HG03108 (cell line): ENCODE measurements around the gene FHIT.
A peak's percentile ranks its signal among the peaks of the same experiment; 100 is the strongest.

Source experiments
- ATAC-seq: cut with Tn5 transposase; IDR thresholded peaks from one replicate; pipeline ENCODE4 v1.9.1; 2021; ENCODE audit warnings: moderate library complexity; ENCODE audit not compliant: unreplicated experiment

The FHIT gene

DNA sequence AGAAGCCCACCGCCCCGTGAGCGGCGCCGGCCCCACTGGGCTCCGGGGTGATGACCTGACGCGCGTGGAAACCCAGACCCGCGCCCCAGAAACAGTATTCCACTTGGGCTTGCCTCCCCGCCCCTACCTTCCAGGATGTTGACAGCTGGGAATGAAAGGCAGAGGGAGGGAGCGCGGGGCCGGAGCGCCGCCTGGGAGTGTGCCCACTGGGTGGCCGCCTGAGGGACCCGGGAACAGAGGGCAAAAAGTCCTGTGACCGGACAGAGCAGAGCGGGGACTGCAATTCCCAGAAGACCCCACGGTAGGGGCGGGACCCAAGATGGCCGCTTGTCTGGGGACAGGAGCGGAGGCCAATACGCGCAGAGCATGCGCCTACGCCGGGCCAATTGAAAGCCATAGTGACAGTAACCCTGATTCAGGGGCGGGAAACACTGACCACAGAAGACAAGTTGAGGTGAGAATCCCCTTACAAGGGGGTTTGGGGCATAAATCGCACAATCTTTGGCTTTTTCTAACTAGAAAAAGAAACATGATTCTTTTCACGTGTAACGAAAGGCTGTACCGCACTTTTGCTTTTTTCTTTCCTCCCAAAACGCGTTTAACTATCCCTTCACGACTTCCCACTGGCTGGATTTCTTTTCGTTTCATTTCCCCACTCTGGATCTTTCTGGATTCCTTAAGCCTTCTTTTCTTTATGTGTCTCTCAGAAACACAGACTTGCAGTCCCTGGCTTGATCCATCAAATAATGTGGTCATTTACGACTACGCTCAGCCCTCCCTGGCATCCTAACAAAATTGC is at the start of gene FHIT:
FHIT (minus strand) TSS at position 279 of the 799 bp plus-strand sequence.
- ATAC-seq = peak; percentile 94

DNA sequence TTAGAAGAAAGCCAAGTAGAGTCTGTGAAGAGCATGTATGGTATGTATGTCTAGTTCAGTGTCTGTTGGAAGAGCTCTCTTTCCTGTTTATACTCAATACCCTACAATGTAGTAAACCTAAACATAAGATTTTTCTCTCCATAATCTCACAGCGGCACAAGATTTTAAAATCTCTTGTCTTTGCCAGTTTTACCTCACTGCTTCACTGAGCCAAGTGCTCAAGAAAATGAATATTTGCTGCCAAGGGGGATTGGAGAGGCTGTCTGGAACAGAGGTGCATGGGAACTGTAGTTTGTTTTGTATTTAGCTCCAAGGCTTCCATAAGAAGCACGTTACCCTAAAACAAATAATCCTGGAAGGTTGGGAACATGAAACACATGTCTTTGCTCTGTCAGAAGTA is 49.5 kb upstream of the FHIT start:
- no peak for ATAC-seq

DNA sequence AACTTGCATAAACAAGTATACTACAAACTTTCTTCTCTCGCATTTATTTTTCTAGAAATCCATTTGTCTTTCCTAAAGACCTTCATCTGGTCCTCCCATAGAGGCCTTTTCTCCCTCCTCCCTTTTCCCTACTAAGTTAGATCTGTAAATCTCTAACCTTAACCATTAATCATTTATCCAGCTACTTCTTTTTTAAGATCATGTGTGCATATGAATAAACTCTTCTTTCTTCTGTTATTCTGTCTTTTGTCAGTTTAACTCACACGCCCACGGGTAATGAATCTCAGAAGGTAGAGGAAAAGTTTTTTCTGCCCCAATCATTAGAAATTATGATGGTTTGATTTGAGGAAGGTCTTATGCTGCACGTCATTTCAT is 48.7 kb upstream of the FHIT start:
- no peak for ATAC-seq

DNA sequence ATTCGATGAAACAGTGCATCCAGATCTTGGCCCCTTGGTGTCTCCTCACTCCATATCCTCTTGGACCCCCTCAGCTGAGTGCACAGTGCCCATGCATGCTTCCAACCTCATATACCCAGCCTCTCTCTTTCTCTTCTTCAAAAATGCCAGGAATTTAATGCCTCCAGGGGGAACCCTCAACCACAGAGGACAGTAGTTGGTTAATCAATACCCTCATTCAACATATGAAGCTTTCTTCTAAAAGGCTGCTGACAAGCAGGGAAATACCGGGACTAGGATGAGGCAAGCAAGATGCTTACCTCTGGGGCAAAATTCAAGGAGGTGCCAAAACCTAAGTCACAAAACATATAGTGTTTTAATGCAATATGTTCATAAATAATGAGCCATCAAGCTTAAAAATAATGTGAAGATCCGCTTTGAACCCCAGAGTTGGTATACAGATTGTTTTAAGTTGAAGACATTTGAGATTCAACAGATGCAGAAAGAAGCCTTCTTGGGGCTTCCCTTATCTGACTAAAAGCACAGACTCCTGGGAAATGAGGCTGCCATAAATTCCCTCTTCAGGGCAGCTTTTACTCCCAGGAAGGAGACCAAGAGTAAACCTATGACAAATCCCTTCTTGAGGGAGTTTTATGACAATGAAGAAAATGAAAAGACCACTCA is 48.2 kb upstream of the FHIT start:
- no peak for ATAC-seq

DNA sequence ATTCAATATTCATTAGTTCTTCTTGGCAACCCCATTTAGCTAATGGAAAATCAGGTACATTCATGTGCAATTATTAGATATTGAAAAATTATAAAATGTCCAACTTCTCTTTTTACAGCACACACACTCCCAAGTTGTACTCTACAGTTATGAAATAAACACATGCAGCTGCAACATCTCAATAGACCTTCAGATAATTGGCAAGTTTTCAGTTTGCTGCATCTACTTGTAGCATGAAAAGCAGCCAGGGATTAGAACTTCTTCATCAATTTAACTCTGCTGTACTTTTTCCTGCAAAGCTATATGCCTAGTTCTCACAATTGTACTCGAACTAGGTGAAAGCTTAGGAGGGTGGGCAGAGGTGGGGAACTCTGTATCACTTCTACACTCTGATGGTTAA is 46.6 kb upstream of the FHIT start:
- no peak for ATAC-seq

DNA sequence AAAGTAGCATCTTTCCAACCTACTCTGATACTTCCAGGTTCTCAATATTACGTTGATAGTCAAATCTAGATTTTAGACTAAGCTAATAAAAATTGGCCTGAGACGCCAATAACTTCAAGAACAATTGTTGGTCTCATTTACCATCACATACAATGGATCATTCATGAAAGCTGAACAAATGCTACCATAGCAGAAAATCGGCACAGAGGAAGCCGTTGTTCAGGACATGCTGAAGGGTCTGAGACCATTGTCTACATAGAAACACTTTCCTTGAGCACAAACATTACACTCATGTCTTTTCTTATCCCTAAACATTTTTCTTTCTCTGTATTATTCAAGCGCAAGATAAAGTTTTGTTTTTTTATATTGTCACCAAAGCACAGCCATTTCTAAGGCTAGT is 37.2 kb upstream of the FHIT start:
- no peak for ATAC-seq

DNA sequence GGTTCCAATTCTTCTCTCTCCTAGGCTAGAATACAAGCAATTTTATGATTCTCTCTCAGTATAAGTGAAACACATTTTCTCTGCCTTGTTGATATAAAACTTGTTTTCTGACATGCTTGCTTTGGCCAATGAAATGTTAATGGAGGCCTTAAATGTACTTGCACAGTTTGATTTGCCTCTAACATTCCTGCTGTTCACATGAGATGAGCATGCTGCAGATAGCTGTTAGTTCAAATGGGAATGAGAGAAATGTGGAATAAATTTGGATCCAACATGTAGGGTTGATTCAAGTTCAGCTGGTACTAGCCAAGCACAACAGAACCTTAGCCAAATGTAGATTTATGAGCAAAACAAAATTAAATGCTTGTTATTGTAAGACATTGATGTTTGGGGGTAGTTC is 32.6 kb upstream of the FHIT start:
- no peak for ATAC-seq

DNA sequence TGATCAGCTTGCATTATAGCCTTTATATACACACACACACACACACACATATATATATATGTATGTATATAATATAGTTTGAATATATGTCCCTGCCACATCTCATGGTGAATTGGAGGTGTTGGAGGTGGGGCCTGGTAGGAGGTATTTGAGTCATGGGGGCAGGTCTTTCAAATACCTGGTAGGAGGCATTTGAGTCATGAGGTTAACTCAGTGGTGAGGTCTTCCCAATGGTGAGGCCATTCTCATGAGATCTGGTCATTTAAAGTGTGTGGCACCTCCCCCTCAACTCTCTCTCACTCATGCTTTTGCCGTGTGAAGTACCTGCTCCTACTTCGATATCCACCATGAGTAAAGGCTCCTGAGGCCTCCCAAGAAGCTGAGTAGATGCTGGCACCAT is 27.5 kb upstream of the FHIT start:
- ATAC-seq = no peak

DNA sequence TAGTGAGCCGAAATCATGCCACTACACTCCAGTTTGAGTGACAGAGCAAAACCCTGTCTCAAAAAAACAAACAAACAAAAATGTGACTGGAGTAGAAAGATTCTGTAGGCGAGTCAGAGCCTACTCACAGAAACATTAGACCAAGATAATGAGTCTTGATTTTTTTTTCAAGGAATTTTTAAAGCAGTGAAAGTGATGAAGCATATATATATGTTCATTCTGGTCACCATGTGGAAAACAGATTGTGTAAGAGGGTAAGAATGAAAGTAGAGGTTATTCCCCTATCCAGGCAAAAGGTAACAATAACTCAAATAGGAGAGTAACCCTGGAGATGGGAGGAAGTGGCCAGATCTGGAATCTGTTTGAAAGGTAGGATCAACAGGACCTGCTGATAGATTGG is 26.2 kb upstream of the FHIT start:
- ATAC-seq = no peak

DNA sequence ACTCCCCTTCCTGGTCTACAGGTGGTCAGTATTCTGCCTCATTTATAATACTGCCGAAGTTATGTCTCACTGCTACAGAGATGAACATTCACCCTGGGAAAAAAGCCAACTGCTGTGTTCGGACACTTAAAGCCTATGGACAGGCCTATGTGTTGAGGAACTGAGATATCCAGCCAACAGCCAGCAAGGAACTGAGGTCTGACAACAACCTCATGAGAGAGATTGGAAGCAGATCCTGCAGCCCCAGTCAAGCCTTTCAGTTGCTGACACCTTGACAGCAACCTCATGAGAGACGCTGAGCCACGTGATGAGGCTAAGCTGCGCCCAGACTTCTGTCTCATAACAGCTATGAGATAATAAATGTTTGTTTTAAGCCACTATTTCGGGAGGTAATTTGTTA is 18.2 kb upstream of the FHIT start:
- no peak for ATAC-seq

DNA sequence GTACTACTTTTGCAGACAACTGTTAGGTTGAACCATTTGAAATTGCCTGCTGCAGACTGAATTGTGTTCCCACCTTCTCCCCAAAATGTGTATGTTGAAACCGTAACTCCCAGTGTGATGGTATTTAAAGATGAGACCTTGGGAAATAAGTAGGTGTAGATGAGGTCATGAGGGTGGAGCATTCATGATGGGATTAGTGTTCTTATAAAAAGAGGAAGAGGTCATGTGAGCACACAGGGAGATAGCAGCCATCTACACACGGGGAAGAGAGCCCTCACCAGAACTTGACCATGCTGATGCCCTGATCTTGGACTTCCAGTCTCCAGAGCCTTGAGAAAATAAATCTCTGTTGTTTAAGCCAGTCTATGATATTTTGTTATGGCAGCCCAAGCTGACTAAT is 17.4 kb upstream of the FHIT start:
- ATAC-seq = no peak

DNA sequence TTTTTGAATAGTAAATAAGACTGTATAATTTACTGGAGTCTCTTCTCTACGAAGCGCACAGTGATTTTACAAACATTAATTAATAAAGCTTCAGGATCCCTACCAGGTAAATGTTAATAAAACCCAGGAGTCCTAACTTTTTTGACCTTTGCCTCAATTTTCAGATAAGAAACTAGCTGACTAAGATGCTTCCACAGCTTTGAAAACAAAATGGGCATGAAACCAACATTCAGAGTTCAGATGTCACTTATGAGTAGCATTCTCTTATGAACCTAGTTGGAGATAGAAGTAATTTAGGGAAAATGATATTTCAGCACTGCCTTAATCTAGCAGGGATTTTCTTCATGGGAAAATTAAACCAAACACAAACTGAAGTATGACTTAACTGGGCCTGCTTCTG is 13.0 kb upstream of the FHIT start:
- no peak for ATAC-seq

DNA sequence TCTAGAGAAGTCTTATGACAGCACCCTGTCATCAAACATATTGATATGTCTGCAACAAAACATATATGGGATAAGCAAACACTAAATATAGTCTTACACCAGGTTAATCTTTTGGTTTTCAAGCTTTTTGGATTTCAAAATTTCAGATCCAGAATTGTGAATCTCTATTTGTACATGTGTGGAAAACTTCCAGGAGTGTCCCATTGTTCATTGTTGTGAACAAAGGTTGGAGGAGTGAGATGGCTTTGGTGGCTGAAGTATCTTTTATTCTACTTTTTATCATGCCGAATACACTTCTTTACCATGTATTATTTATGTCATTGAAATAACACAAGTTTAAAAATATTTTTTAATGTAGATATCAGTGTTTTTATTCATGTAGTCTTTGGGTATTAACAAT is 5.9 kb upstream of the FHIT start:
- no peak for ATAC-seq

DNA sequence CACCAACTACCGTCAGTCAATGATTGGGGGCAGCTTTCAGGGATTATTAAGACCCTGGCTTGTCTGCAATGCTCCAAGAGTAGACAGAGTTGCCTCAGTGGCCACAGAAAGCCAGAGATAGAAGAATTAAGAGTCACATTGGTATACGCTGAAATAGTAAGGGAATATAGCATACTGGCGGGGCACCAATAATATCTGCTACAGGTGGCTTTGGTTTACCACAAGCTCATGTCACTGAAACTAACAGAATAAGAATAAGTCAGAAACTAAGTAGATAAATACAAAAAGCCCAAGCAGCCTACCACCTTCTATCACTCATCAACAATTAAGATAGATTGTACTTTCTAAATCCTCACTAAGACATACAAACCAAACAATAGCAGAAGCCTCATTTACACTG is 2.5 kb upstream of the FHIT start:
- ATAC-seq = no peak

DNA sequence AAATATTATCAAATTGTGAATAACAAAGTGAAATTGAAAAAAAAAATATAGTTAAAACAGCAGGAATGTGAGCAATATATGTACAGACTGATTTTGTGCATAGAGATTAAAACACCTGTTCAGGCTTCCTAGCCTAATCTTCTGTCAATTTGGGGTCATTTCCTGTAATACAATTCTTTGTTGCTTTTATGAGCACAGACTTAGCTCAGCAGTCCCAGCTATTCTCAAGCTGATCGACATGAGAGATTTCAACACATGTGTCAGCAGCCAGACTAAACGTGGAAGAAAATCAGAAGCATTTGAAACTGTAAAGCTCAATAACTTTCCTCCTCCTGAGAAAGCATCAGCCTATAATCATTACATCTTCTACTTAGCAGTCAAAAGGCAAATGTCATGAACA is 1.6 kb upstream of the FHIT start:
- no peak for ATAC-seq

DNA sequence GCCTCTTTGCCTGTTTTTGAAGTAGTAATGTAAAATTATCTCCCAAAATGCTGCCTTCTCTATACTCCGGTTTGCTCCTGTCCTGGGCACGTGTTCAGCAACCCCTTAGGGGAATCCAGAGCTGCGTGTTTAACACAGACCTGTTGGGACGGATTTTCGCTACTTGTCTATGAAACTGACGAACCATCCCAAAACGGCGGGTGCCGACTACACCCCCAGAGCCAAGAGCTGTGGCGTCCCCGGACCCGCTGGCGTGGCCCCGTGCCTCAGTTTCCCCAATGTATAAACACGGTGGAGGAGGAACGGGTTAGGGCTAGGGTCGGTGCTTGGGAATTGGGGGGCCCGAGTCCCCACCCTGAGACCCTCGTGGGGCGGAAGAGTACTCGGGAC is 473 bp downstream of the FHIT start:
- ATAC-seq = no peak

DNA sequence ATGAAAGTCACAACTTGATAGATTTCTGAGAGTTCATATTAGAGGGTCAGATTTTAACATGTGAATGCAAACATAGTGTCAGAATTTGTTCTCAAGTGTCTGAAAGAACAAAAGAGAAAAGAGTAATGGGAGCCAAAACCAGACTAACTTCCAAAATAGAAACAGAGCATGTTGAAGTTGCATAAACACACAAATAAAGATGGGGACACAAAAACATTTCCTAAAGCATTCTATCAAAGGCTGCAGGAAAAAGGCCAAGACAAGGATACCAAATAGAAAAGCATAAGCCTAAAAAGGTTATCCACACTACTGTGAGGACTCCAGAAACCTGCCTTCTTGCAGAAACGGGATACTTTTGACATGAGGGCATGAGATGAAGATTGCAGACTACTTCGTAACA is 2.8 kb downstream of the FHIT start:
- ATAC-seq = no peak

DNA sequence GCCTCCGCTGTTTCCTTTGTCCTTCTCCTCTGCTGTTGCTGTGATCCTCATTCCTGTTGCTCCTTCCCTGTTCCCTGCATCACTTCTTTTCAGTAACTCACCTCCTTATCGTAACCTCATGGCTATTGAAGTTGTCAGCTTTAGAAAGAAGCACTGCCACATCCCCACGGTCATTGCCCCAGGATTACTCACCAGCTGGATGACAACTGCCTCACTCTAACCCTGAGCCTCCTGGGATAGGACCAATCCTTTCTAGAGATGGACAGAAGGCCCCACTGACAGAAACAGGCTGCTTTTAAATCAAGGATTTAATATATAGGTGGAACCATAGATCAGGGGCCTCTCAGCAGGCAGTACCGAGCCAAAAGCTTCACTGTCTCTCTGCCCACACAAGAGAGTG is 4.1 kb downstream of the FHIT start:
- no peak for ATAC-seq

DNA sequence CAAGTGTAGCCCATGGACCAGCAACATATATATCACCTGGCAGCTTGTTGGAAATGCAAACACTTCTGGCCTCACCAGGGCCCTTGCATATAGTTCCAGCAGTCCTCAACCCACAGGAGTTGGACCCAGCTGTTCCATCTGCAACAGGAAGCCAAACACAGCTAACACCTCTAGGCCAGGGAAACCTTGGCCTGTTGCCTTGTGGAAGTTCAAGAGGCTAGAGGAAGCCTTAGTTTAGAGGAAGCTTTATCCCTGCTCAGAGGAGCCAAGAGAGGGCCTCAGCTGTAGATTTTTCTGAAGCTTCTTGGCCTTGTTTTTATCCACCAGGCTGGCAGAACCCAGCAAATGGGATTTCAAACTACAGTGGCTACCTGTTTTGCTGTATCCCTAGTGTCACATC is 11.4 kb downstream of the FHIT start:
- no peak for ATAC-seq

DNA sequence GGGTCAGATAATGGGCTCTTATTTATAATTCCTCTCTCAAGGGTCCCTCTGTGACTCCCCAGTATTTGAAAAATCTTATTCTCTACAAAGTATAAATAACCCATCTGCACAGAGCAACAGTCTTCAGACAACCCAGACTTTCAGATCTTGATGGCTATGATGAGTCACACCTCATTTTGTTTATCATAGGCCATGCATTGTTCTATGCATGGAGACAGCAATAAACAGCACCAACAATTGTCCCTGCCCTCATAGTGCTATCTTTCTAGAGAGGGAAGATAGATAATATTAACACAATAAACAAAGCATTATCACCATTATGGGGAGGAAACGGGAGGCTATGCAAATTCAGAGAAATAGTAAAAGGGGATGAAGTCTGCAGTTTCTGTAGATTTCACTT is 13.4 kb downstream of the FHIT start:
- no peak for ATAC-seq

DNA sequence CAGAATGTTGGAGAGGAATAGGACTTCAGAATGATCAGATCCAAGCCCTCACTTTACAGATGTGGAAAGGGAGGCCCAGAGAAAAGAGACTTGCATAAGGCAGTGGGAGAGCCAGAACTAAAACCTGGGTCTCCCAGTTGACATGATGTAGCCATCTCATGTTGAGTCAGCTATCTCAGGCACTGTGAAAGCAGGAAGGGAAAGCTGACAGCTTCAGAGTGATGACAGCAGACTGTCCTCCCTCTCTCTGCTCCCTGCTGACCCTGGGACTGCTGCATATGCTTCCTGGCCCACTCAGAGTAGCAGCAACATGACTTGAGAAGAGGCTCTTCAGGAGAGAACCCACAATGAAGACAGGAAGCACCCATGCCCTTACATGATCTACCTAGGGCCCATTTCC is 14.7 kb downstream of the FHIT start:
- peak; percentile 82 for ATAC-seq

DNA sequence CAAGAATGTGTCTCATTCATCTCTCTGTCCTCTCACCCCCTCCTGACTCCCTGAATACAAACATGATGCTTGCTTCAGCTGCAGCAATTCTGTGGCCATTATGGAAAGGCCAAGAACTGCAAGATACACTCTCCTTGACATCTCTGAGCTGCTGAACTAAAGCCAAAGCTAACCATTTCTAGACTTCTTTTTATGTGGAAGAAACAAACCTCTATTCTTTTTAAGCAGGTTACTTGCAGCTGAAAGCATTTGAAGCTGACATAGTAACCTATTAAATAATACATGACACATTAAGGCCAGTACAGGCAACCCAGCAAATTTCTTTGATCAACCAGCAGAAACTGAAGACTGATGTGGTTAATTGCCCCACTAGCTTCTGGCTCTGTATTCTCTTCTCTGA is 17.5 kb downstream of the FHIT start:
- peak; percentile 31 for ATAC-seq

DNA sequence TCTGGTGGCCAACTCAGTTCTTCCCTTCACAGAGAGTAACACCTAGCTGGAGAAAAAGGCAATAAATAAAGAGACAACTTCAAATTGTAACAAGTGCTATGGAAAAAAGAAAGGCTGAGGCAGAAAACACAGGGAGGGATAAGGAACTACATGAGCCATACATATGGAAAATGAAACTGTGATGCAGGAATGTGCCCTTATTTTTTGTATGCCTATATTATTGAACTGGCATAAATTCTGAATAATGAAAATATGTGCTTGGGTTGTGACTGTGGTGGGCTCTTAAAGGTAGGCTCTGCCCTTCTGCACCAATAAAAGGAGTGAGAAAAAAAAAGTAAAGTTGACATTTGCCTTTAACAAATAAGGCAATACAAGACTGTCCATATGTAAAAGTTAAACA is 19.6 kb downstream of the FHIT start:
- ATAC-seq = no peak
